GM19099 (cell line): ENCODE measurements around the gene GPN3.

Experiments
- POLR2A ChIP-seq: IDR thresholded peaks from 3 replicates; pipeline ENCODE4 v1.6.1; 2011; ENCODE audit warnings: low read depth; ENCODE audit not compliant: insufficient read length; ENCODE audit errors: extremely low read depth

Gene GPN3

GRCh38 chr12:110458756-110459155, 9.3 kb downstream of the GPN3 start:
- no peak for TF ChIP-seq POLR2A

- no peak for TF ChIP-seq POLR2A
Measured at GRCh38 chr12:110453569-110454296, 14.3 kb downstream of the GPN3 start.

GRCh38 chr12:110451263-110451662, 16.8 kb downstream of the GPN3 start:
- no peak for TF ChIP-seq POLR2A

- peak; percentile 84 for TF ChIP-seq POLR2A
Measured at GRCh38 chr12:110449799-110450497, 18.1 kb downstream of the GPN3 start, which contains the start of gene ARPC3. ARPC3 (minus strand) TSS chr12:110450337; CDS start chr12:110450260, 77 bp downstream.

GRCh38 chr12:110444455-110444854, 23.6 kb downstream of the GPN3 start:
- TF ChIP-seq POLR2A: no peak

- no peak for TF ChIP-seq POLR2A
Measured at GRCh38 chr12:110436231-110436630, 31.8 kb downstream of the GPN3 start.

GRCh38 chr12:110431957-110432587, 36.0 kb downstream of the GPN3 start:
- TF ChIP-seq POLR2A: no peak

GRCh38 chr12:110426406-110426805, 41.7 kb downstream of the GPN3 start:
- no peak for TF ChIP-seq POLR2A

- TF ChIP-seq POLR2A: no peak
Measured at GRCh38 chr12:110424237-110424636, 43.8 kb downstream of the GPN3 start.

GRCh38 chr12:110421701-110422100, 46.4 kb downstream of the GPN3 start:
- no peak for TF ChIP-seq POLR2A

GRCh38 chr12:110421159-110421661, 46.8 kb downstream of the GPN3 start:
- TF ChIP-seq POLR2A: no peak

GRCh38 chr12:110403976-110404682, 63.9 kb downstream of the GPN3 start:
- peak; percentile 52 for TF ChIP-seq POLR2A

- peak; percentile 88 for TF ChIP-seq POLR2A
Measured at GRCh38 chr12:110403146-110403975, 64.7 kb downstream of the GPN3 start, which contains the start of gene ANAPC7. ANAPC7 (minus strand) TSS chr12:110403708; CDS start chr12:110403627, 81 bp downstream.
